ENCODE measurements around the gene CALD1. TPM values are rescaled to one million over a fixed set of nuclear protein-coding genes. Genes with fewer than 3 reads are reported as not detected.

CALD1 gene
- polyA plus RNA-seq, 1 donor (not counting 4 experiments of a cell fraction or from before 2014, with no cell fraction given): 229 TPM

DNA sequence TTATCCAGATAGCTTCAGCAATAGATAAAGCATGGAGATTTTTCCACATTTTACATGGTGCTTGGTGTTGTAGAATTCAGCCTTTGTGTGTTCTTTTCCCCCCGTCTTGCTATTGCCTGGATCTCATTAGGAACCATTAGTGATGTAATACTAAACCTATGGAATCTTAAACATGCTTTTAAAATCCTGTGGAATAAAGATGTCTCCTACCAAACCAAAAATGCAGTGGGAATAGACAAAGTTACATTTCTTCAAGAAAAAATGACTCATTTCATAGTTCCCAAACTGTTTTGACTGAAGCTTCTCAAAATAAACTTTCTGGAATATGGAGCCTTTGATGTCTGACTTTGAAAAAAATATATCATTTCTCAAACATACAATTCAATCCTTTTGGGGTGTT lies 44.0 kb downstream of the CALD1 start:
- H3K27me3 ChIP-seq (ENCODE audit: control insufficient read depth, extremely low read depth, insufficient read depth, low read length): no peaks in the 10 kb centered on the region
- peaks cover 1 to 6% of the 10 kb centered on the region in 2 experiments for H3K36me3 ChIP-seq (ENCODE audit: control insufficient read depth in 2 of 2, extremely low read depth in 1 of 2, insufficient read depth in 2 of 2, low read length in 2 of 2)
- H3K9ac ChIP-seq (ENCODE audit: control insufficient read depth, extremely low read depth, insufficient read depth, low read length): no peak overlapping the region
- DNase-seq (ENCODE audit: low read depth, low spot score): no peak
- no peaks in the 10 kb centered on the region for H4K20me1 ChIP-seq (ENCODE audit: control insufficient read depth, extremely low read depth, insufficient read depth, low read length)
- dilution Hi-C loops (cut with MboI; ENCODE audit: extremely low pct_ligation_motif_present, low sequenced_read_pairs): no loop called here
- no peak overlapping the region for H2AFZ ChIP-seq (ENCODE audit: control insufficient read depth, low read length)
- TF ChIP-seq, protein P1, sequence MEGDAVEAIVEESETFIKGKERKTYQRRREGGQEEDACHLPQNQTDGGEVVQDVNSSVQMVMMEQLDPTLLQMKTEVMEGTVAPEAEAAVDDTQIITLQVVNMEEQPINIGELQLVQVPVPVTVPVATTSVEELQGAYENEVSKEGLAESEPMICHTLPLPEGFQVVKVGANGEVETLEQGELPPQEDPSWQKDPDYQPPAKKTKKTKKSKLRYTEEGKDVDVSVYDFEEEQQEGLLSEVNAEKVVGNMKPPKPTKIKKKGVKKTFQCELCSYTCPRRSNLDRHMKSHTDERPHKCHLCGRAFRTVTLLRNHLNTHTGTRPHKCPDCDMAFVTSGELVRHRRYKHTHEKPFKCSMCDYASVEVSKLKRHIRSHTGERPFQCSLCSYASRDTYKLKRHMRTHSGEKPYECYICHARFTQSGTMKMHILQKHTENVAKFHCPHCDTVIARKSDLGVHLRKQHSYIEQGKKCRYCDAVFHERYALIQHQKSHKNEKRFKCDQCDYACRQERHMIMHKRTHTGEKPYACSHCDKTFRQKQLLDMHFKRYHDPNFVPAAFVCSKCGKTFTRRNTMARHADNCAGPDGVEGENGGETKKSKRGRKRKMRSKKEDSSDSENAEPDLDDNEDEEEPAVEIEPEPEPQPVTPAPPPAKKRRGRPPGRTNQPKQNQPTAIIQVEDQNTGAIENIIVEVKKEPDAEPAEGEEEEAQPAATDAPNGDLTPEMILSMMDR (optimal IDR thresholded peaks at IDR 0.05 in 1 of 3, IDR thresholded peaks at IDR 0.05 in 1 of 3, conservative IDR thresholded peaks at IDR 0.05 in 1 of 3; ENCODE audit: extremely low read depth in 1 of 3, insufficient read depth in 2 of 3, low read length in 3 of 3): no peak
- TF ChIP-seq EZH2 (IDR thresholded peaks at IDR 0.05; ENCODE audit: low read length): no peak
- H3K4me1 ChIP-seq (ENCODE audit: control insufficient read depth, extremely low read depth, insufficient read depth, low read length): peaks cover 7% of the 10 kb centered on the region
- no peak for FAIRE-seq
- no peak overlapping the region for H3K27ac ChIP-seq (ENCODE audit: control insufficient read depth, insufficient read depth, low read length)
- H3K4me3 ChIP-seq (ENCODE audit: control insufficient read depth in 2 of 3, extremely low read depth in 1 of 3, insufficient read depth in 2 of 3, low read depth in 1 of 3, low read length in 3 of 3): no peak overlapping the region
- no peaks in the 10 kb centered on the region for H3K9me3 ChIP-seq (ENCODE audit: control insufficient read depth, low read depth, low read length)
- H3K4me2 ChIP-seq (ENCODE audit: control insufficient read depth, extremely low read depth, insufficient read depth, low read depth, low read length): no peak overlapping the region
- H3K9me1 ChIP-seq (ENCODE audit: control insufficient read depth, extremely low read depth, insufficient read depth, low read length): no peaks in the 10 kb centered on the region
- peaks cover 32% of the 10 kb centered on the region for H3K79me2 ChIP-seq (ENCODE audit: control insufficient read depth, insufficient read depth, low read length)

DNA sequence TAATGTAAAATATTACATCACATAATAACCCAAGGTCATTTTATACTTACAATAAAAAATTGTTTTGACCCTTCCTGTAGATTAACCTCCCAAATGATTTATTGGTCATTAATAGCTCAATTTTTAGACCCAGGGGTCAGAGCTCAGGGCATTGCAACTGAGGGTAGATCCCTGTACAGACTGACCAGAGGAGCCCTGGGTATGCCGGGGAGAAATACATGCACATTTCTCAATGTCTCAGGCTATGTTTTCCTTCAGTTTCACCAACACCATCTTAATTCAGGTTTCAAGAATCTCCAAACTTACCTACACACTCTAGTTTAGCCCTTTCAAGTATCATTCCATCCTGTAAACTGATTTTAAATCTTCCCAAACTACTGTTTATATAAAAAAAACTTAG lies 46.2 kb downstream of the CALD1 start:
- no peak for FAIRE-seq
- no peaks in the 10 kb centered on the region for H4K20me1 ChIP-seq (ENCODE audit: control insufficient read depth, extremely low read depth, insufficient read depth, low read length)
- H3K4me1 ChIP-seq (ENCODE audit: control insufficient read depth, extremely low read depth, insufficient read depth, low read length): no peaks in the 10 kb centered on the region
- no peaks in the 10 kb centered on the region for H3K9me1 ChIP-seq (ENCODE audit: control insufficient read depth, extremely low read depth, insufficient read depth, low read length)
- no peak overlapping the region for H2AFZ ChIP-seq (ENCODE audit: control insufficient read depth, low read length)
- dilution Hi-C loops (cut with MboI; ENCODE audit: extremely low pct_ligation_motif_present, low sequenced_read_pairs): no loop called here
- H3K9ac ChIP-seq (ENCODE audit: control insufficient read depth, extremely low read depth, insufficient read depth, low read length): no peak overlapping the region
- H3K4me3 ChIP-seq (ENCODE audit: control insufficient read depth in 2 of 3, extremely low read depth in 1 of 3, insufficient read depth in 2 of 3, low read depth in 1 of 3, low read length in 3 of 3): no peak overlapping the region
- no peak overlapping the region for H3K27ac ChIP-seq (ENCODE audit: control insufficient read depth, insufficient read depth, low read length)
- TF ChIP-seq EZH2 (IDR thresholded peaks at IDR 0.05; ENCODE audit: low read length): no peak
- TF ChIP-seq, protein P1 (optimal IDR thresholded peaks at IDR 0.05 in 1 of 3, IDR thresholded peaks at IDR 0.05 in 1 of 3, conservative IDR thresholded peaks at IDR 0.05 in 1 of 3; ENCODE audit: extremely low read depth in 1 of 3, insufficient read depth in 2 of 3, low read length in 3 of 3): no peak
- no peaks in the 10 kb centered on the region for H3K27me3 ChIP-seq (ENCODE audit: control insufficient read depth, extremely low read depth, insufficient read depth, low read length)
- H3K36me3 ChIP-seq (ENCODE audit: control insufficient read depth in 2 of 2, extremely low read depth in 1 of 2, insufficient read depth in 2 of 2, low read length in 2 of 2): peaks cover 1 to 2% of the 10 kb centered on the region in 2 experiments
- DNase-seq (ENCODE audit: low read depth, low spot score): no peak
- peaks cover 41% of the 10 kb centered on the region for H3K79me2 ChIP-seq (ENCODE audit: control insufficient read depth, insufficient read depth, low read length)
- no peaks in the 10 kb centered on the region for H3K9me3 ChIP-seq (ENCODE audit: control insufficient read depth, low read depth, low read length)
- no peak overlapping the region for H3K4me2 ChIP-seq (ENCODE audit: control insufficient read depth, extremely low read depth, insufficient read depth, low read depth, low read length)

Data from keratinocyte (primary cell).